Glomerular visceral epithelial cell (primary cell): ENCODE results near the gene ZPR1.
A peak's percentile ranks its signal among the peaks of the same experiment; 100 is the strongest.

ENCODE experiments used
- DNase-seq: peaks from one replicate; pipeline ENCODE4 v3.0.0-alpha.2; 2016; ENCODE audit errors: extremely low spot score

Gene ZPR1

DNA sequence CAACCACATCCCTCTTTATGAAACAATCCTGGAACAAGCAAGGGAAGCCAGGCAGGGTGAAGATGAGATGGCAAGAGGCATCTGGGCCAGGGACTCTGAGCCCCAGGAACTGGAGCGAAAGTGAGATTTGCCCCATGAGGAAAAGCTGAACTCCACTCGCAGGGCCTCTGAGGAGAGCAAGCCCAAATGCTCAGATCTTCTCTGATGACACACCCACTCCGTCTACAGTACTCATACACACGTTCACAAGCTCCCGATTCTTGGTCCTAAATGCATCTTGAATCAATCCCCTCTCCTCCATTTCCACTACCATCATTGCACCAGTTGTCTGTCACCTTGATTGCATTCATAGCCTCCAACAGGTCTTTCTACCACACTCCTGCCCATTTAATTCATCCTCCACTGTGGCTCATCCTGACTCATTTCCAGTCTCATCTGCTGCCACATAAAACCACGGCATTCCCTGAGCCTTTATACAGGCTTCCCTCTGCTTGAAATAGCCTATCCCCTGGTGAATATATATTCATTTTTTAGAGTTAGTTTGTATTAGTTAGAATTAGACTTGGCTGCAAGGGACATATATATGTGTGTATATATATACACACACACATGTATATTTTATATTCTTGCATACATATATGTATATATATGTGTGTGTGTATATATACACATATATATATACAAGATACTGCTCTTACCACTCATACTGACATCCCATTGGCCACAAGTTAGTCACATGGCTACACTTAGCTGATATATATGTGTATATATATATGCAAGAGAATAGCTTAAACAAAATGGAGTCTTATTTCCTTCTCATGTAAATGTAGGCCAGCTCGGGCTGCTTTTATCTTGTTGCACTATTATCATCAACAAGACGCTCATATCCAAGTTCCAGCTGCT is 5.3 kb upstream of the ZPR1 start:
- DNase-seq = peak; percentile 61

DNA sequence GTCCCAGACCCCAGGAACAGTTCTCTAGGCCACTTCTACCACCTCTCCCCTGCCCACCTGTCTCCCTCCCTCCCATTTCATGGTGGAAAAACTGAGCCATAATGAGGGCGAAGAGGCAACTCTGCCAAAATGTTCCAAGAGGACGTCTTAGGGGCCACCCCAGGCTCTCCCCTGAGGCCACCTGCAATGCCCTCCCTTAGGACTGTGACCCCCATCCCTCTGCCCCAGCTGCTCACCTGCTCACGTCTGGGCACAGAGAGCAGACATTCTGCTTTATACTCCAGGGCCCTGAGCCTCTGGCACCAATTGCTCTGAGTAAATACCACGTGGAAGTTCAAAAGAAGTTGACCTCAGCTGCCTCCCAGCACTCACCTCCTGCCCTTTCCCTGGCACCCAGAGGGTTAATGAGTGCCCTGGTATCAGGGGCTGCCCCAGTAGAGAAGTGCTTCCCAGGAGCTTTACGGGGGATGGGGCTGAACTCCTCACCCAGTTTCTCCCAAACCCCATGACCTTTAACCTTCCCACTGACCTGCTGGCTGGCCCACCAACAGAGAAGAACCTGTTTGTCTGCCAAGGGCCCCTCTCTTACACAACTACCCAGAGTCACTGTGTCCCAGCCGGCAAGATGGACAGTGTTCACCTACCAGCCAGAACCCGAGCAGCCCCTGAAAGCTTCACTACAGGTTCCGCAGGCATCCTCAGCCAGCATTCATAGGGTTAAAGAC is 4.5 kb upstream of the ZPR1 start:
- no peak for DNase-seq

DNA sequence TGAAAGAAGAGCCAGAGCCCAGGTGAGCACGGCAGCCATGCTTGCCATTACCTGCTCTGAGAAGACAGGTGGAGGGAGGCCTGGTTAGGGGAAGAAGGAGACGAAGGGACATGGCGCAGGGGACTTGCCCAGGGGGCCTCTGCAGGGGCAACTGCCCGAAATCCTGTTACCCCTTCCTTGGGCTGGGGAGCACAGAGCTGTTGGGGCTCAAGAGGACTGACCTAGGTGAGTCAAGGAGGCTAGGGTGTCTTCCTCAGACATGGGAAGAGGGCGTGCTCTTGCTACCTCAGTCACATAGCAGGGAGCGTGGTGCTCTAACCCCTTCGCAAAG is 4.0 kb upstream of the ZPR1 start, which contains the start of gene APOA5:
Gene APOA5, minus strand, starts transcription at position 67 of the 331 bp plus-strand sequence. Its CDS starts 19 bp downstream, at position 48.
- DNase-seq = no peak

DNA sequence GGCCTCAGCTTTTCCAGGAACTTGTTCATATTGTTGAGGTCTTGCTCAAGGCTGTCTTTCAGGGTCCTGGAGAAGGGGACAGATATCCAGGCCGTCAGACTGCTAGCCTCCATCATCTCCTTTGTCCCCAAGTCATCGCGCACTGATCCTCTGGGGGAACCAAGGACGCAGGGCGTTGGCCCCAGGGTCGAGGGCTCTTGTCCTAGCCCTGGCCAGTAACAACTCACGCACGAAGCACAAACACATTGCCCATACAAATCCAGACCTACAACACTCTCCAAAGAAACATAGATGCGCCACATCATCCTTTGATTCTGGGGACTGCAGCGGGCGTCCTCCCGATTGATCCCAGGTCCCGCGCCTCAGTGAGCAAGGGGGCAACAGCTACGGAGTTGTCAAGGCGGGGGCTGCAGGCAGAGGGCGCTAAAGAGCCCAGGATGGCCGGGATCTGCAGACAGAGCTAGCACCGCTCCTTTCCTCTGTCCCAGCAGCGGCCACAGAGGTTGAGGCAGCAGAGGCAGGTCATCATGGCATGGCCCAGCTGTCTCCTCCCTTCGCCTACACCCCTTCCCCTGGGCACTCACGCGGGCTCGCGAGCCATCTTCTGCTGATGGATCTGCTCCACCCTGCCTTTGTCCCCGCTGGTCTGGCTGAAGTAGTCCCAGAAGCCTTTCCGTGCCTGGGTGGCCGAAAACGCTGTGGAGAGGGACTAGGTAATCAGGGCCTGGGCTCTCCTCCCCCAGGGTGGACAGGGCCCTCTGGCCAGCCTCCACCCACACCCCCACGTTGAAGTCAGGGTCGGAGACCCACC is 3.4 kb upstream of the ZPR1 start:
- DNase-seq = peak; percentile 35

DNA sequence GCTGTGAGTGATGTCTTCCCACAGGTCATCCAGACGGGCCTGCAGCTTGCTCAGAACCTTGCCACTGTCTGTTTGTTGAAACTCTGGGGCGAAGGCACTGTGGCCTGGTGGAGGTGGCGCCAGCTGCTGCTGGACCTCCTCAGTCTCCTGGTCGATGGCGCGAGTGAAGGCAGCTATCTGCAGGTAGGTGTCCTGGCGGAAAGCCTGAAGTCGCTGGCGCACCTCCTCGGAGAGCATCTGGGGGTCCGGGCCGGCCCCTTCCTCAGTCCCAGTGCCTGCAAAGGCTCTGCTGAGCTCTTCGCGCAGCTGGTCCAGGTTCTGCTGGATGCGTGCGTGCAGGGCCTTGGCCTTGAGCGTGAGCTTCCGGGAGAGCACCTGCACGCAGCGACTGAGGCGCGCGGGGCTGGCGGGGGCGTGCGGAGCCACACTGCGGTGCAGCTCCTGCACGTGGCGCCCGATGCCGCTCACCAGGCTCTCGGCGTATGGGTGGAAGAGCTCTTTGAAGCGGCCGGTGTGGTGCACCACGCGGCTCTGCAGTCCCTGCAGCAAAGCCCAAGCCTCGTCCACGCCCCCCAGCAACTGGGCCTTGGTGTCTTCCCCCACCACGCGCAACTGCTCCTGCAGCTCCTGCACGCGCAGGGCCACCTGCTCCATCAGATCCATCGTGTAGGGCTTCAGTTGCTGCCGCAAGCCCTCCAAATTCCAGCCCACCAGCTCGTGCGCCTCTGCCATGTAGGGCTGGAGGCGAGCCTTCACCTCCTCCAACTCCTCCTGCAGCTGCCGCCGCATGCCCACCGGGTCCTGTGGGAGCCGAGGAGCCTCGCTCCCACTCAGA is 2.6 kb upstream of the ZPR1 start:
- DNase-seq = no peak

DNA sequence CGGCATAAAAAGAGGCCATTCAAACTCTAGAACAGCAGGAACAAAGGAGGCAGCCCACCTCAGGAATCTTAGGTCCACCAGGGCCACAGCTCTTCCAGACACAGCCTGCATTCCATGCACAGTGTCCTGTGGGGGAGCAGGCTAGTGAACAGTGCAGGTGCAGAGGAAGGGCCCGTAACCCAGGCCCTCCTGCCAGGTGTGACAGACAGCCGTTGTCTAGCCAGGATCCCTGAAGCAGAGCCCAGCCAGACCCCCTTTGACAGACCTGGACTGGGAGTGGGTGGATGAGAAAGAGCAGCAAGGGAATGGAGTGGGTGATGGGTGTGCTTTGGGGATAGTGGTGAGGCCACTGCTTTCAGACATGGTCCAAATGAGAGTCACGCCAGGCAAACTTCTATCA is 1.2 kb upstream of the ZPR1 start:
- DNase-seq = no peak

DNA sequence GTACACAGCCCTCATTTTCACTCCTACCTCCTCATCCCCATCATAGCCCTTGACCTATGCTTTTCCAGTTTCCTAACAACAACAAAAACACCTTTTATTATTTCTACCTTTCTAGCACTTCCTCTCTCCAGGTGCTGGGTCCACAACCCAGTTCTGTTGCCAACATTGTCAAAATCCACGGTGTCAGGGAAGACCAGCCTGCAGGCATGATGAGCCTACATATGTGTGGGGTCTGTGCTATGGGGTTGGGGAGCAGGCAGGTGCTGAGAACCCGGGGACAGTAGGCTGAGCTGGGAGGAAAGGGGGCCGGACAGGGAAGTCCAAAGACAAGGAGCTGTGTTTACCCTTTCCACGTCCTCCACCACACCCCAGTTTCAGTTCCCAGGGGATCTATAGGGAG is 711 bp upstream of the ZPR1 start:
- no peak for DNase-seq

DNA sequence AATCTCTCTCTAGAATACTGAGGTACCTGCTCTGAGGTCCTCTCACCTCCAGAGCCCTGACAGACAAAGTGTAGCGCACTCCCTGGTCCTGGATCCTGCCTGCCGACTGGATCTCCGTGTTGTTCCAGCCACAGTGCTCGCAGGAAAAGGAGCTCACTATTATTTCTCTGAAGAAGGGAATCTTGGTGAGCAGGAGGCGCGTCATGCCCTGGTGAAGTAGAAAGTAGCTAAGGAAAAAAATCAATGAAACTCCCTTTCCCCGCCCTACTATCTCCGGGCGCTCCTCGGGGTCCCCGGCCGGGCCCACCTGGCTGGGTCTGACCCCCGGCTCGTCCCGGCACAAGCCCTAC is 412 bp downstream of the ZPR1 start:
- DNase-seq = no peak

DNA sequence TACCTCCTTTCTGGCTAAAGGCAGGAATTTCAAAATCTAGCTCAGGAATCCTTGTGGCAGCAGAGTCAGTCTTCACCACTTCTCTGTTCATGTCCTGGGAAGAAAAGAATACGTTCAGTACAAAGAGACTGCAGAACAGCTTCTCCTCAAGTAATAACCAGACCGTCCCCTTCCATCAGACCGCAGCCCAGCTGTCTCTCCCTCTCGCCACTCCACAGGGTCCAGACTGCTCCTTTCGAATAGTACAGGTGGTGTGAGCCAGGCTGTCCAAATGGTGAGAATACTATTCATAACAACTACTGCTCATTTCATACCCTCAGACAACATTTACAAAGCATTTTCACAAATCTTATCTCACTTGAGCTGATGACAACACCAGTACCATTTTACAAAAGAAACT is 857 bp downstream of the ZPR1 start:
- DNase-seq = no peak

DNA sequence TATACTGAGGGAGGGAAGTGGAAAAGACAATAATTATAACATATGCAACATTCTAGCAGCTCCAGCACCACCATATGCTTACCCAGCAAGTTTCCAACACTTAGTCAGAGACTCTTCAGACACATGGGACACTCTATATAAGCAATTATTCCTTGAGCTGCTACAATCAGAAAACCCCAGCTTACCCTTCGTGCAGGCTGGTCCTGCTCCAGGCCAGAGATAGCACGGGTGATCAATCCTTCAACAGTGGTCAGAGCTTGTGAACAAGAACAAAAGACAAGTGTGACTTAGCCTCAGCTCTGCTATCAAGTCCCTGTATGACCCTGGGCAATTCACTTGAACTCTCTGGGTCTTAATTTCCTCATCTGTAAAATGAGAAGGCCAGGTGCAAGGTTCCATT is 1.5 kb downstream of the ZPR1 start:
- no peak for DNase-seq

DNA sequence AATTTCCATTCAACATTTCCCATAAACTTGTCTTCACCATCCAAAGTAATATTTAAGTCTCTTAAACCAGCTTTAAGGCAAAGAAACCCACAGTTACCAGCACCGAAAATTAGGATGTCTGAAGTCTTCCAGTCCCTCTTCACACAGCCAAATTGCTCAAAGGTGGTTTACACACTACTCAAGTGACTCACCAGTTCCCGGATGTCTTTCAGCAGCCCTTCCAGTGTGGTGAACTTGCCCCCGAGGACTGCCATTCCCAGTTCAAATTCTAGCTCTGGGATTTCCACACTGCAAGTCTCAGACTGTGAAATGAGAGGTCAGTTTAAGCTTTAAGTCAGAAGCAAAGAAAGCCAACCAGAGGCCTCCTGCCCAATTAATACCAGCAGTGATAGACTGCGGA is 5.1 kb downstream of the ZPR1 start:
- DNase-seq = no peak

DNA sequence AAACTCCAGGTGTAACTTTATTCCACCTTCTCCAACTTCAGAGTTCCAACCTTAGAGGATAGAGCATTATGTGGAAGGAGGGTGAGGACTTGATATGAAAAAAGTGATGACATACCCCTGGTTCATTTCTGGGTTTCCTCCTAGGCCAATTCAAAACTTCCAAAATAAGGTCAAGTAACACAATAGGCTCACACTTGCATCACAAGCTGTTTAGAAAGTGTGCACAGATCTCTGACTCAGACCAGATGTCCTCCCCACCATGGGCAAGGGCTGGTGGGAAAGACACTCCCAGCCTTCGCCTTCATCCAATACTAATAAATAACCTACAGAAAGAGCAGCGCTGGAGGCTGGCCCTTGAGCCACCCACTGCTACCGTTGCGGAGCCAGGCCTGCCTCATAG is 9.3 kb downstream of the ZPR1 start:
- DNase-seq = no peak

DNA sequence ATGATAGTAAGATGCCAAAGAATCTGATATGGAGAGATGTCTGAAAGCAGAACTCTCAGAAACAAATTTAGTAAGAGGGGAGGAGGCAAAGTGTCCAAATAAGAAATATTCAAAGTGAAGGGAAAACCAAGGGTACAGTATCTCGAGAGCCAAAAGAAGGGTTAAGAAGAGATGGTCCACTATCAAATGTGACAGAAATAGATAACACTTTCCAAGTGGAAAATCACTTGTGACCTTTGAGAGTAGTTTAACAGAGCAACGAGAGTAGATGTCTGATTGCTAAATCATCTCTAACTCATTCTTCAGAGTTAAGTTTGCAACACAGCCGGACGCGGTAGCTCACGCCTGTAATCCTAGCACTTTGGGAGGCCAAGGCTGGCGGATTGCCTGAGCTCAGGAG is 10.8 kb downstream of the ZPR1 start:
- no peak for DNase-seq

DNA sequence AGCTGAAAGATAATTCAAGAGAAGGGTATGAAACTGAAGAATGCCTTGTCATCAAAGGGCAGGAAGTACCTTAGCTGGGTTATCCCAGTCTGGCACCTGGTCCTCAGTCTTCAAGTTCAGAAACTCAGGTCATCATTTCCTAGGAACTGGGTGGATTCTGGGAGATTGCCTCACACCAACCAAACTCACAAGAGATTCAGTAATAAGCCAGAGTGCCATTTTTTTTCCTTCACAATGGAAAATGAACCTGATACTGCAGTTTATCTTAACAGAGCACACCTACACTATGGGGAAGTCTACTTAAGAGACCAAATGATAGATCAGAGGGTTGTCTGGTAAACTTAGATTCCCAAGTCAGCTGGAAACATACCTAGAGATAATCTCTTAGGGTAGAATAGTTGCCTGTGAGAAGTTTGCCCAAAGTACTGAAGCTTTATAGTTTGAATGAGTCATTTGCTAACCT is 11.3 kb downstream of the ZPR1 start:
- no peak for DNase-seq

DNA sequence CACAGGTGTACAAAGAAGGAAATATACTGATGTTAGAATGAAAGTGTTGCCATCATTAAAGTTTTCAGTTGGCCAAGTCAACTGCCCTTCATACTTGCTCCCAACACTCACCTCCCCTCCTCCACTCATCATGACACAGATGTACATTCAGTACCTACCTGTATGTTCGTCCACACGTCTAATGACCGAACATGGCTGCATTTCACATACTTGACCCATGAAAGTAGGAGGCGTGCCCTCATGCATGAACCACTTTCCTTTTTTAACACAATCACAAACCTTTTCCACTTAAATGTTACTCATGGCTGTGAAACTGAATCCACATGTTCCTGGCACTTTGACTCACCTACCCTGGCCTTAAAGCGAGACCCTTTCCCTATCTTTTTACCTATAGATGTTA is 11.8 kb downstream of the ZPR1 start:
- DNase-seq = no peak

DNA sequence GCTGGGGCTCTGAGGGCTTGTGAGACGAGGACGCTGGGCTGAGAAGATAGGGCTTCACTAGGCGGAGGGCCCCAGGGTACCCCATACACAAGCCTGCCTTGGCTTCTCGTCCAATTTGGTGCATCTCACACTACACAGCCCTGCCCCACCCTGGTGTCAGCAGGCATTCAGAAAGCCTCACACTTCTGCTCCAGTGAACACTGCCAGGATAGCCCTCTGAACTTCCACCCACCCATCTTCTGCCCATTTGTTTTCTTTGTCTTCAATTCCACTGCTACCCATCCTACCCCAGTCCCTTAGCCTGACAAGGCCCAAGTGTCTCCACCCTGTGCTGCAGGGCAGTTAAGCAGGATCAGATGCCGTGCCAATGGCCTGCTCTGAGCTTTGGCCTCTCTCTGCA is 13.2 kb downstream of the ZPR1 start:
- no peak for DNase-seq

DNA sequence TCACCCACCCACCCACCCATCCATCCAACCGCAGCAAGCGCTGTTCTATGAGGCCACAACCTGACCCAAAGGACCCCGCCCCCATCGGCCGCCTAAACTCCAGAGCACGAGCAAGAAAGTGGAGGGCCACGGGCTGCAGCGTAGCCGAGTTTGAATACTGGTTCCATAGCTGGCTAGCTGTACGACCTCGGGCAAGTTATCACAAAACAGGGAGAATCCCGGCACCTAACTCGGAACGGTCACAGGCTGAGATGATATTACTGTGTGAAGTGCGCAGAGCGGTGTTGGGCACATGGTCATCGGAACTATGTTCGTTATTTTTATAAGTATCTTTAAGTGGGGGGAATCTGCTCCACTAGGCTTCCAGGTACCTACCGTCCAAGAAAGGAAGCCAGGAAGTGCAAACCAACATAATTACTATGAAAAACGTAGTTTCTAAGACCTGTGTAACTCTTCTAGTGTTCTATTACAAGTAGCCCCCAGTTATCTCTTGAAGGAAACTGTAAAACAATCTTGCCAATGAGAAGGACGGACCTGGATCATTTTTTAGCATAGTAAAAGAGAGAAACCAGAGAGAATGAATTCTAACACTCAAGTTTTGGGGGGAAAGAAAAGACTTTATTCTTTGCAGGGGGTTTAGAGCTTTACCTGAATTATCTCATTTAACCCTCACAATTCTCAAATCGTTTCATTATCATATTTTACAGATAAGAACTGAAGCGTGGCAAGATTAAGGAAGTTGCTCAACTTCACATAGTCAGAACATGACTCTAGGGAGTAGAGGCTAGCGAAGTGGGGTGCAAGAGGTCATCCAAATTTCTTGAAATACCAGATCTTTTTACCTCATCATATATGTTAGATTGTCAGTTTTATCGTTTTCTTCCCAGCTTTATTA is 14.4 kb downstream of the ZPR1 start:
- no peak for DNase-seq

DNA sequence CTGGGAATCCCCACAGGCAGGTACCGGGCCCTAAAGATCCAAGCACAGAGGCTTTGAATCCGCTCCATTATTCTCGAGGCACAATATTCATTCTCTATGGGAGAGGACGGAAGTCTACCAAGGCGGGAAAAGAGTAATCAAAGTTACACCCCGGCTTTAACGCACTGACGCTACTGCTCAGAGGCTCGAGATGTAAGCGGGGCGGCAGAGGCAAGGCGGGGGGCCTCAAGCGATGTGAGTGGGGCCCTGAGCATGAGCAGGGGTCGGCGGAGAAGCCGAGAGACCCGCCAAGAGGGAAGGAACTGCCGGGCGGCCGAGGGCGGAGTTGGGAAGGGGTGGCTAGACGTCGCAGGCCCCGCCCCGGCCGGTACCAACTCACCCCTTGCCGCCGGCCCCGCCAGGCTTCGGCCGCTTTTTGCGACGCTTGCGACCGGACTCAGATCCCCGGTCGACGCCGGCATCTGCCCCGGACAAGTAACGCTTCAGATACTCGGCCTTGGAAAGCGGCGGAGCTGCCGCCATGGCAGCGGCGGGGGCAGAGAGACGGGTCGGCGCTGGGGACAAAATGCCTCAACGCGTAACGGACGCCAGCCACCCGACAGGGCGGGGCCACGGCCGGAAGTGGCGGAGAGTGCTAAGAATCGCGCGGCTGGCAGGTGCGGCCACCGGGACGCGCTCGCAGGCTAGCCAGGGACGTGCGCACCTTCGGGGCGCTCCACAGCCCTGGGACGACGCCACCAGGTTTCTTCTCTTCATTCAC is 15.2 kb downstream of the ZPR1 start, which contains the start of gene BUD13:
Gene BUD13, minus strand, starts transcription at position 545 of the 760 bp plus-strand sequence. Its CDS starts 23 bp downstream, at position 522.
- DNase-seq = peak; percentile 80

DNA sequence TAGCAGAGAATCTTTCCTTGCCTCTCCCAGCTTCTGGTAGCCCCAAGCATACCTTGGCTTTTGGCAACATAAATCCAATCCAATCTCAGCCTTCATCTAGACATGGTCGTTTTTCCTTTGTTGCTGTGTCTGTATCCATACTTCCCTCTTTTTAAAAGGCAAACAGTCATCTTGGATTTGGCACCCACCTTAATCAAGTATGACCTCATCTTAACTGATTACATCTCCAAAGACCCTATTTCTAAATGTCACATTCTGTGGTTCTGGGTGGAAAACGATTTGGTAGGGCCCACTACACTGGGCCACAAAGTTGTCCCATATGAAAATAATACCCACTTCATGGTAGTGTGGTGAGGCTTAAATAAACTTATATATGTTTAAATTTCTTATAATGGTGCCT is 15.9 kb downstream of the ZPR1 start:
- DNase-seq = no peak

DNA sequence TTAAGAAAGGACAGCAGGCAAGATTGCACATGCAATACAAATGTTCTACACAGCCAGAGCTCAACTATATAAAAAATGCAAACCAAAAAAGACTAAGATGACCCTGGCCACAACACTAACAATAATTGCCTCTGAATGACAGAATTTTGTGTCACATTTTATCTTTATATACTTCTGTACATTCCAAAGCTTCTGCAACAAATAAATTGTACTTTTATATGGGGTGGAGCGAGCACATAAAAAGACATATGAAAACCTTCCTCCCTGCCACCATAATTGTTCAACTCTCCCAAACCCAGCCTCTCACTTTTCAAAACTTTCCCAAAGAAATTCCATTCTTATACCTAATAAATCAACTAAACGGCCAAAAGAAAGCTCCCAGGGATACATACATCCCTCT is 25.7 kb downstream of the ZPR1 start:
- DNase-seq = no peak
